HG02759 (cell line): ENCODE measurements around the gene GINM1.

Experiments used
- ATAC-seq: cut with Tn5 transposase; IDR thresholded peaks from one replicate; pipeline ENCODE4 v1.9.1; 2021; ENCODE audit warnings: mild to moderate bottlenecking, moderate library complexity; ENCODE audit not compliant: unreplicated experiment

The GINM1 gene

GRCh38 chr6:149592983-149593382 lies 26.8 kb downstream of the GINM1 start:
- ATAC-seq, result no peak

- ATAC-seq, result no peak
These were observed 27.2 kb downstream of the GINM1 start for GRCh38 chr6:149593408-149593807.

- no peak for ATAC-seq
These were observed 34.3 kb downstream of the GINM1 start for GRCh38 chr6:149600508-149600907.

GRCh38 chr6:149608381-149608982 lies 42.3 kb downstream of the GINM1 start:
- peak; percentile 69 for ATAC-seq

GRCh38 chr6:149614337-149614736 lies 48.2 kb downstream of the GINM1 start:
- no peak for ATAC-seq

- no peak for ATAC-seq
These were observed 49.6 kb downstream of the GINM1 start for GRCh38 chr6:149615805-149616204.

- no peak for ATAC-seq
These were observed 61.5 kb downstream of the GINM1 start for GRCh38 chr6:149627672-149628071.

- peak; percentile 85 for ATAC-seq
These were observed 62.8 kb downstream of the GINM1 start for GRCh38 chr6:149628875-149629510.

- no peak for ATAC-seq
These were observed 68.1 kb downstream of the GINM1 start for GRCh38 chr6:149634315-149634714.

GRCh38 chr6:149636124-149636523 lies 69.9 kb downstream of the GINM1 start:
- no peak for ATAC-seq
